Adrenal gland (tissue), 5 donors: ENCODE results near the gene EFNA3.

Source experiments
- POLR2A ChIP-seq, 2 donors: fragments of 450-650 bp; IDR thresholded peaks; one replicate each; pipeline ENCODE4 v1.6.1; 2017; ENCODE audit warnings: antibody characterized with exemption in 2 of 2, mild to moderate bottlenecking in 2 of 2, moderate library complexity in 1 of 2
- TF ChIP-seq, protein P1 (sequence below), 6 experiments: fragments of 450-650 bp in 4 of 6; fragments of 200-600 bp in 2 of 6; sonication (generic) in 1 of 6; IDR thresholded peaks; 1 replicate in 5 of 6; 2 replicates in 1 of 6; pipeline versions ENCODE4 v1.5.1 to v1.8.0; 2016 to 2021; ENCODE audit warnings: antibody characterized with exemption in 6 of 6, mild to moderate bottlenecking in 2 of 6, moderate library complexity in 1 of 6
- donor health status: DM: no; HTN: no; CAD: no.

- TF ChIP-seq, protein P1, sequence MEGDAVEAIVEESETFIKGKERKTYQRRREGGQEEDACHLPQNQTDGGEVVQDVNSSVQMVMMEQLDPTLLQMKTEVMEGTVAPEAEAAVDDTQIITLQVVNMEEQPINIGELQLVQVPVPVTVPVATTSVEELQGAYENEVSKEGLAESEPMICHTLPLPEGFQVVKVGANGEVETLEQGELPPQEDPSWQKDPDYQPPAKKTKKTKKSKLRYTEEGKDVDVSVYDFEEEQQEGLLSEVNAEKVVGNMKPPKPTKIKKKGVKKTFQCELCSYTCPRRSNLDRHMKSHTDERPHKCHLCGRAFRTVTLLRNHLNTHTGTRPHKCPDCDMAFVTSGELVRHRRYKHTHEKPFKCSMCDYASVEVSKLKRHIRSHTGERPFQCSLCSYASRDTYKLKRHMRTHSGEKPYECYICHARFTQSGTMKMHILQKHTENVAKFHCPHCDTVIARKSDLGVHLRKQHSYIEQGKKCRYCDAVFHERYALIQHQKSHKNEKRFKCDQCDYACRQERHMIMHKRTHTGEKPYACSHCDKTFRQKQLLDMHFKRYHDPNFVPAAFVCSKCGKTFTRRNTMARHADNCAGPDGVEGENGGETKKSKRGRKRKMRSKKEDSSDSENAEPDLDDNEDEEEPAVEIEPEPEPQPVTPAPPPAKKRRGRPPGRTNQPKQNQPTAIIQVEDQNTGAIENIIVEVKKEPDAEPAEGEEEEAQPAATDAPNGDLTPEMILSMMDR (IDR thresholded peaks at IDR 0.05) = no peak
- TF ChIP-seq POLR2A (IDR thresholded peaks at IDR 0.05) = no peak
Measured at GRCh38 chr1:155125946-155126555, 47.4 kb downstream of the EFNA3 start.
